HG03520 (cell line): Measurements from ENCODE around the gene METTL26.
A peak's percentile ranks its signal among the peaks of the same experiment; 100 is the strongest.
"Not testable (repeated sequence)": the region's sequence is repeated elsewhere in the genome, so short reads cannot be mapped to it uniquely, and the experiment has no call there.

Experiments
- ATAC-seq: cut with Tn5 transposase; IDR thresholded peaks from one replicate; pipeline ENCODE4 v1.9.1; 2021; ENCODE audit warnings: mild to moderate bottlenecking, moderate library complexity; ENCODE audit not compliant: unreplicated experiment

METTL26 gene

GRCh38 chr16:603933-604332 lies 32.2 kb downstream of the METTL26 start:
- ATAC-seq, result no peak

- ATAC-seq, result no peak
These were observed 35.3 kb downstream of the METTL26 start for GRCh38 chr16:600781-601180.

GRCh38 chr16:598823-599739 lies 37.0 kb downstream of the METTL26 start:
- no peak for ATAC-seq

DNA sequence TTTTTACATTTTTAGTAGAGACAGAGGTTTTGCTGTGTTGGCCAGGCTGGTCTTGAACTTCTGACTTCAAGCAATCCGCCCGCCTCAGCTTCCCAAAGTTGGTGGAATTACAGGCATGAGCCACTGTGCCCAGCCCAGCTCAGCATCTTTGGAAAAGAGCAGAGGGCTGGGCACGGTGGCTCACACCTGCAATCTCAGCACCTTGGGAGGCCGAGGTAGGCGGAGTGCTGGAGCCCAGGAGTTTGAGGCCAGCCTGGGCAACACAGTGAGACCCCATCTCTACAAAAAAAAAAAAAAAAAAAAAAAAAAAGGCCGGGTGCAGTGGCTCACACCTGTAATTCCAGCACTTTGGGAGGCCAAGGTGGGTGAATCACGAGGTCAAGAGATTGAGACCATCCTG lies 38.5 kb downstream of the METTL26 start:
- not testable (repeated sequence) for ATAC-seq

DNA sequence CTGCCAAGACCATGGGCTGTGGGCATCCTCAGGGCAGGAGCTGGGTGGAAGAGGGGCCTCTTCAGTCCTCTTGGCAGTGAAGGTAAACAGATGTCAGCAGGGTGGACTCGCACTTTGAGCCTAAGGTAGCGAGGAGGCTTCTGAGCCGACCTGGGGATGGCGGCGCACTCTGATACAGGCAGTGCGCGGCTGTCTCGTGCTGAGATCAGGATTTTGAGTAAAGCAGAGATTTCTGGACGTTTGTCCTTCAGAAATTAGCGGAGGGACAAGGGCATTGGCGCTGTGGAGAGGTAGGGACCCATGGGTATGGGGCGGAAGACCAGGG lies 39.4 kb downstream of the METTL26 start:
- ATAC-seq, result no peak

- no peak for ATAC-seq
These were observed 40.0 kb downstream of the METTL26 start for GRCh38 chr16:595942-596735.

- ATAC-seq, result no peak
These were observed 41.0 kb downstream of the METTL26 start for GRCh38 chr16:595094-595528.

DNA sequence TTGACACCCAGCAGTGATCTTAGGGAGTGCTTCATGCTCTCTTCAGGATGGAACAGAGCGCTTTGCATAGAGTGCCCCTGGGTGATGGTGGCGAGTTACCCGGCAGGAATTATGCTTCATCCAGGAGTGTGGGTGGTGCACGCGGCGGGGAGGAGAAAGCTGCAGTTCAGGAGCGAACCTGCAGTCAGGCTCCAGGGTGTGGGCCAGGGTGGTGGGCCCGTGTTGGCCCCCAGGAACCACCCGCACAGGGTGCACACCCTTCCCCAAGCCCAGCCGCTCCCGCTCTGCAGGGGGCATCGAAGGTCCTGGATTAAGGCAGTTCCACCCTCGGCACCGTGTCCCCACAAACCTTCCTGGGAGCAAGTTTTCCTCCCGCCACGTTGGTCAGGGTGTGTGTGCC lies 42.3 kb downstream of the METTL26 start:
- ATAC-seq, result no peak

DNA sequence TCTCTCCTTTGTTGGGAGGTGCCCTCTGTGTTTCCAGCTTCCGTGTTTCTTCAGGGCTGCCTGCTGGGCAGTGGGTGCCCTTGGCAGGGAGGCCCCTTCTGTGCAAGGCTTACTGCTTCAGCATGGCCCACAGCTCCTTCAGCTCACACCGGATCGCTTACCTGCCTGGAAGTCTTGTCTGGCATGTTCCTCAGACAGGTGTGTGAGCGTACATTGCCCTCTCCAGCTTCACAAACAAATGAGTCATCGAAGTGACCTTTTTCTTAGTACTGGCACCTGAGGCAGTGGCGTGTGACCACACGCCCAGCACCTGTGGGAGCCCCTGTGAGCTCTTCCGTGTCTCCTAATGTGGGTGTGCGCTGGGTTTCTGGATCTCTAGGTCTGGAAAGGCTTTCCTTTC lies 42.7 kb downstream of the METTL26 start:
- ATAC-seq, result no peak

- no peak for ATAC-seq
These were observed 43.4 kb downstream of the METTL26 start for GRCh38 chr16:592518-593306.

GRCh38 chr16:591892-592517 lies 44.1 kb downstream of the METTL26 start:
- ATAC-seq, result no peak

- ATAC-seq, result no peak
These were observed 44.9 kb downstream of the METTL26 start for GRCh38 chr16:591231-591630.

GRCh38 chr16:590815-591200 lies 45.3 kb downstream of the METTL26 start:
- no peak for ATAC-seq

DNA sequence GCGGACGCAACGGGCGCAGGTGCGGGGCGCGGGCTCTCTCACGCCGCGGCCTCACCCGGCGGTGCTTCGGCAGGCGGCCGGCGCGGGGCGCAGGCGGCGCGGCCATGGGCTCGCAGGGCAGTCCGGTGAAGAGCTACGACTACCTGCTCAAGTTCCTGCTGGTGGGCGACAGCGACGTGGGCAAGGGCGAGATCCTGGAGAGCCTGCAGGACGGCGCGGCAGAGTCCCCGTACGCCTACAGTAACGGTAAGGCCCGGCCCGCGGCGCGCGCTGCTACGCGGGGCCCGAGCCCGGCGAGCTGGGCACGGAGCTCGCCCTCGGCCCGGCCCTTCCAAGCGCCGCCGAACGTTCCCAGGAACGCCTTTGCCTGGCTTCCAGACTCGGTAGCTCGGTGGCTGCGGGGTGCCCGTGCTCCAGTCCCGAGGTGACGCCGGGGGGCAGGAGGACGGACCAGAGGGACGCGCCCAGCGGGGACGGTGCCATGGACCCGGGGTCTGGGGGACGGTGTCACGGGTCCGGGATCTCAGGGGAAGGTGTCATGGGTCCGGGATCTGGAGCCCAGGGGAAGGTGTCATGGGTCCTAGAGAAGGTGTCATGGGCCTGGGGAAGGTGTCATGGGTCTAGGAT lies 45.8 kb downstream of the METTL26 start:
- no peak for ATAC-seq

GRCh38 chr16:589658-590187 lies 46.4 kb downstream of the METTL26 start, which contains the start of gene RAB40C:
Gene RAB40C (plus strand): TSS chr16:590066. CDS start chr16:590292, 226 bp downstream.
- ATAC-seq, result peak; percentile 78

DNA sequence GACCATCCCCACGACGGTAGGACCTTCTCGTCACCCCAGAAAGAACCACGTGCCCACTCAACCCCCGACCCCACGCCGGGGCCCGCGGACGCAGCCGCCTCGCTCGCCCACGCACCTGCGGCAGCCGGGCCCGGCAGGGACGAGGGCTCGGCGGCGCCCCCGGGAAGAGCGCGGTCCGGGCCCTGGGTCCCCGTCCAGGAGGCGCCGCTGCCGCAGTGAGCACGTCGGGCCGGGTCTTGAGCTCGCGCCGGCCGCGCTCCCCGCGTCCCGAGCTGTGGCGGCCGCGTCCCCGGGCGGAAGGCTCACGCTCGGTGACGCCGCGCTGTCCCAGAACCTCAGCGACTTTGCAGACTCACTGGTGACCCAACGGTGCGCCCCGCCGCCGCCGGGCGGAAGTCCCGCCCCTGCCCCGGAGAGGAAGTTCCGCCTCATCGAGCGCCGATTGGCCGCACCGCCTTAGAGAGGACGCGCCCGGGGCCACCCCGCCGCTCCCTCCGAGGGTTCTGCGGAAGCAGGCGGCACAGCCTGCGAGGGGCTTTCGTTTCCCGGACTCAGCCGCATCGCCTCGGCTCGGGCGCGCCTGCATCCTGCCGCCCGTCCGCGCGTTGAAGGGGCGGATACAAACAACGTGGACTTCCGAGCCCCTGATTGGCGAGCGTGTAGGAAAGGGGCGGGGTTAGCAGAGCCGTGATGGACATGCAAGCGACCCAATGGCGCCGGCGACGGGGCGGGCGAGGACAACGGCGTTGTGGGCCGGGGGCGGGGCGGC lies 47.0 kb downstream of the METTL26 start:
- ATAC-seq, result peak; percentile 61

GRCh38 chr16:588639-588888 lies 47.5 kb downstream of the METTL26 start:
- ATAC-seq, result peak; percentile 1

DNA sequence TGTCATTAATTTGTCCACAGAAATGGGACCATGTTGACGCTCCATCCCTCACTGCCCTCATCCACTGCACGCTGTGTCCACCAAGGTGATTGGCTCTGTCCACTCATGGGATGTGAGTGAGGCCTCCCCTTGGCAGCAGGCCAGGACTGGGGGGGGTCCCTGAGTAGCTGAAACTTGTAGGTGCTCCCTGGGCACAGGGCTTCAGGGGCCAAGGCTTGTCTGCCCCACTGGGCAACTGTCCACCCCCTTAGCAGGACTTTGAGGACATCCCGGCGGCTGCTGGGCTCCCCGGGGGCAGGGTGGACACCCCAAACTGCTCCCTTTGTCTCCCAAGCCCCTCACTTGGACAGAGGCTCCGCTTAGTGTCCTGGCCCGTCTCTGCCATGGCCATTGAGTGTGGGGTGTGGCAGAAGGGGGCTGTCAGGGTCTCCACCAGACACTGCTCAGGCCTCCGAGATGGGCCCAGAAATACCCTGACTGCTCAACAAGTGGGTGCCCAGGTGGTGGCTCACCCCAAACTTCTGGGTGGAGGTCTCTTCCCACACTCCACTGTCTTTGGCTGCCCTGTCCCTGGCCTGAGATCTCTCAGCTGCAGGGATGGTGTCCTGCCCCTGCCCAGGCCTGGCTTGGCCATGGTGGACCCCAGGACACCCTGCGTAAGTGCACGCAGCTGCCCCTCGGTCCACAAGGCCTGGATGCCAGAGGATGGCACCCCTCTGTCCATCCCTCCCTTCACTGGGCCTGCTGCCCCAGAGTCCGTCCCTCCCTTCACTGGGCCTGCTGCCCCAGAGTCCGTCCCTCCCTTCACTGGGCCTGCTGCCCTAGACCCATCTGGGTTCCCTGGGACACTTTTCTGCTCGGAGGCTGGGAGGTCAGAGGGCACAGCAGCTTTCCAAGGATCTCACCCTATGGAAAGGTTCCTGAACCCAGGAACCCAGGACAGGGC lies 49.2 kb downstream of the METTL26 start:
- ATAC-seq, result no peak
